NOMO-1 treated with DMSO at 0.1 percent for 48 hours (cell line): ENCODE measurements around the gene CREB3L2.

ENCODE experiments used
- DNase-seq: peaks from one replicate; lab custom pipeline; 2025; ENCODE audit not compliant: unreplicated experiment; lab: John Stamatoyannopoulos, UW

The CREB3L2 gene

GRCh38 chr7:137953665-137954470 lies 48.0 kb downstream of the CREB3L2 start:
- no peak for DNase-seq

- no peak for DNase-seq
These were observed 48.7 kb downstream of the CREB3L2 start for GRCh38 chr7:137953043-137953664.

- no peak for DNase-seq
These were observed 49.5 kb downstream of the CREB3L2 start for GRCh38 chr7:137952426-137952805.

- no peak for DNase-seq
These were observed 50.0 kb downstream of the CREB3L2 start for GRCh38 chr7:137951700-137952425.

GRCh38 chr7:137950967-137951366 lies 50.9 kb downstream of the CREB3L2 start:
- DNase-seq: no peak

- no peak for DNase-seq
These were observed 51.6 kb downstream of the CREB3L2 start for GRCh38 chr7:137950263-137950621.

- DNase-seq: no peak
These were observed 52.2 kb downstream of the CREB3L2 start for GRCh38 chr7:137949416-137950262.

GRCh38 chr7:137948845-137949330 lies 53.0 kb downstream of the CREB3L2 start:
- DNase-seq: no peak

GRCh38 chr7:137948083-137948844 lies 53.6 kb downstream of the CREB3L2 start:
- DNase-seq: no peak

GRCh38 chr7:137947046-137947445 lies 54.8 kb downstream of the CREB3L2 start:
- no peak for DNase-seq

- DNase-seq: no peak
These were observed 55.9 kb downstream of the CREB3L2 start for GRCh38 chr7:137946011-137946410.

GRCh38 chr7:137944168-137944567 lies 57.7 kb downstream of the CREB3L2 start:
- DNase-seq: no peak

- DNase-seq: no peak
These were observed 58.7 kb downstream of the CREB3L2 start for GRCh38 chr7:137943132-137943551.

- no peak for DNase-seq
These were observed 59.3 kb downstream of the CREB3L2 start for GRCh38 chr7:137942484-137943115.

- no peak for DNase-seq
These were observed 61.0 kb downstream of the CREB3L2 start for GRCh38 chr7:137940656-137941518.

GRCh38 chr7:137940218-137940617 lies 61.7 kb downstream of the CREB3L2 start:
- no peak for DNase-seq

- no peak for DNase-seq
These were observed 64.7 kb downstream of the CREB3L2 start for GRCh38 chr7:137937202-137937560.

- no peak for DNase-seq
These were observed 65.2 kb downstream of the CREB3L2 start for GRCh38 chr7:137936509-137937201.
